NCI-H226 (cell line): ENCODE data around the gene FBXL19.

Experiments
- DNase-seq: peaks from one replicate; pipeline ENCODE4 v3.0.0-alpha.2; 2015

FBXL19 gene

DNA sequence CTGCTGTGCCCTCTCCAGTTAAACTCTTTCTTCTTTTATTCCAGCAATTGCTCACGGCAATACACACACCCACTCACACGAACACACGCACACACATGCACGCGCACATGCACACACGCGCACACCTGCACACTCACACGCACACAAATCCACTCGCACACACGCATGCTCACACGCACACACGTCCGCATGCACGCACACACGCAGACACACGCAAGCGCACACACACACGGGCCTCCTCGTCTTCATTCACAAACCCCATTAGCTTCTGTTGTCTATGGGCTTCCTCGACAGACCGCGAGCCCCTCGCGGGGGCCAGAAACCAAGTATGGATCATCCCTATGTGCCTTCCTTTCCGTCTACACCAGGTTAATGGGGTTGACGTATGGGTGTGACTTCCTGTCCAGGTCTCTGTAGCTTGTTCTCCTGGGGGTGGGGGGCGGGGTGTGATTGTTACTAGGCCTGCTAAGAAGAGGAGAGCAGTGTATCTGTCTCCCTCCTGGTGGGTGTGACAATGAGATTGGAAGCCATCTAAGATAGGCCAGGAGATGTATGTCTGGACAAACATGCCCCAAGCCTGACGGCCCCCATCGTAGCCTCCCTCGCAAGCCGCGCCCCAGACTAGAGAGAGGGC lies 27.6 kb upstream of the FBXL19 start:
- DNase-seq, result no peak

DNA sequence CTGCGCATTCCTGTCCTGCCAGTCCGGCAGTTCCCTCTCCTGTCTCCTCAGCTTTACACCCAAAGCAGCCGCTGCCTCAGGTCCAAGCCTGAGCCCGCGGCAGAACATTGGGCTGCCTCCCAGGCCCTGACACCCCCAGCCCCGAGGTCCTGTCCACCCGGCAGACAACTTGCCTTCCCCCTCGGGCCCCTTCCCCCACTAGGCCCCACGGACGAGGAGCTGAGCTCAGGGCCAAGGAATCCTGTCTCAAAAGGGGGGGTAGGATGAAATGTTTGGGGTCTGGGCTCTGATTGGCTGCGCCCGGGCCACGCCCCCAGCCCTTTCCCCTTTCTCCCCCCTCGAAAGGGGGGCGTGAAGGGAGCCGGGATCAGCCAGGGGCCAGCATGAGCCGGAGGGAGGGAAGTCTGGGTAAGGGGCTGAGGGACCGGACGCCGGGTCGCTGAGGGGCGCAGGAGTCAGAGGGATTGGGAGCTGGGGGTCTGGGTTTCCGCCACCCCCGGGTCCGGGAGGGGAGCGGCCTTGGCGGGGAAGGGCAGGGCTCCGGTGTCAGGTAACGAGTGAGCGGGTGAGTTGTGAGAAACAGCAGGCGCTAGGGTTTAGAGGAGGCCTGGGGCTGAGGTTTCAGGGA lies 27.0 kb upstream of the FBXL19 start, which contains the start of gene CTF1:
Gene CTF1 (plus strand): TSS at position 354 of the 628 bp plus-strand sequence. CDS start 30 bp downstream, at position 384.
- peak; percentile 85 for DNase-seq

DNA sequence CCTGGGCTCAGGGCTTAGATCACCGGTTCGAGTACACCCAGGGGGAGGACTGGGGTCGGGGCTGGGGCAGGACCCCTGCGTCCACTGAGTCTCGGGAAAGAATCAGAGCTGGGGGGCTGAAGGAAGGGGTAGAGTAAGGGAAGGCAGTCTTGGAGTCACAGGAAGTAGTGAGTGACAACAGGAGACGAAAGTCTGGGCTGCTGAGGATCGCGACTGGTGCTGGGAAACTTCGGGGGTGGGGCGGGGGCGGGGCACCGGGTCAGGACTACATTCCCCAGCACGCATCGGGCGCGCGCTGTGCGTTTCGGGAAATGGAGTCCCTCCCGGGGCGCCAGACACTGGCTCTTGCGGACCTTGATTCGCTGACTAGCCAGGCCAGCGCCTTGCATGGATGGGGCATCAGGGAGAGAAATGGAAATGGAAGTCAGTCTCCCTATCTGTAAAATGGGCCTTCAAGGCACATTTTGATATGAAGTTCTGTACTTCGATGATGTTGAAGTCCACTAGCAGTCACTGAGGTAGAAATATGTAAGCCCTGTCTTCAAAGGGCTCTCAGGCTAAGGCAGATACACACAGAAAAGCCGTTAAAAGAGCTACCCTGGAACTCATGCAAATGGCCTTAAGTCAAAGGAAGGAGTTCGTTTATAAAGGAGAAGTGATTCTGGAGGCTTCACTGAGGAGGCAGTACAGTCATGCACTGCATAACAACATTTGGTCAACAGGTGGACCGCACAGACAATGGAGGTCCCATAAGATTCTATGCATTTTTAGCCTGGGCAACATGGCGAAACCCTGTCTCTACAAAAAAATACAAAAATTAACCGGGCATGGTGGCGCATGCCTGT lies 26.3 kb upstream of the FBXL19 start:
- peak; percentile 93 for DNase-seq

DNA sequence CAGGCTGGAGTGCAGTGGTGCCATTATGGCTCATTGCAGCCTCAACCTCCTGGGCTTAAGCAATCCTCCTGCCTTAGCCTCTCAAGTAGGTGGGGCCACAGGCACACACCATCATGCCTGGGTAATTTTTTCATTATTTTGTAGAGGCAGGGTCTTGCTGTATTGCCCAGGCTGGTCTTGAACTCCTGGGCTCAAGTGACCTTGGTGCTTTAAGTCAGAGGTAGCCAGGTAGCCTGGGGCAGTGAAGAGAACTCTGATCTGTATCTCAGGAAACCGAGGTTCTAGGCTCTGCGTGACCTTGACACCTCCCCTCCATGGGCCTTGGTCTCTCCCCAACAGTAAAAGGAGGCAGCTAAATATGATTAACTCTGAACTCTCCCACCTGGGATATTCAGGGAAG lies 23.6 kb upstream of the FBXL19 start:
- no peak for DNase-seq

DNA sequence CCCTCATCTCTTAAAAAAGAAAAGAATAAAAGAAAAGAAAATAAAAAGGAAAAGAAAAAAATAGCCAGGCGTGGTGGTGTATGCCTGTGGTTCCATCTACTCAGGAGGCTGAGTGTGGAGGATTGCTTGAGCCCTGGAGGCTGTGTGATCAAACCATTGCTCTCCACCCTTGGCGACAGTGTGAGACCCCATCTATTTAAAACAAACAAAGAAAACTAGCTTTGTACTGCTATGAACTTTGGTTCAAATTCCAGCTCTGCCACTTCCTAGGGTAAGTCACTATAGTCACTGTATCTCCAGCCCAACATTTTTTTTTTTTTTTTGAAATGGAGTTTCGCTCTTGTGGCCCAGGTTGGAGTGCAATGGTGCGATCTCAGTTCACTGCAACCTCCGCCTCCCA lies 22.8 kb upstream of the FBXL19 start:
- DNase-seq, result no peak

DNA sequence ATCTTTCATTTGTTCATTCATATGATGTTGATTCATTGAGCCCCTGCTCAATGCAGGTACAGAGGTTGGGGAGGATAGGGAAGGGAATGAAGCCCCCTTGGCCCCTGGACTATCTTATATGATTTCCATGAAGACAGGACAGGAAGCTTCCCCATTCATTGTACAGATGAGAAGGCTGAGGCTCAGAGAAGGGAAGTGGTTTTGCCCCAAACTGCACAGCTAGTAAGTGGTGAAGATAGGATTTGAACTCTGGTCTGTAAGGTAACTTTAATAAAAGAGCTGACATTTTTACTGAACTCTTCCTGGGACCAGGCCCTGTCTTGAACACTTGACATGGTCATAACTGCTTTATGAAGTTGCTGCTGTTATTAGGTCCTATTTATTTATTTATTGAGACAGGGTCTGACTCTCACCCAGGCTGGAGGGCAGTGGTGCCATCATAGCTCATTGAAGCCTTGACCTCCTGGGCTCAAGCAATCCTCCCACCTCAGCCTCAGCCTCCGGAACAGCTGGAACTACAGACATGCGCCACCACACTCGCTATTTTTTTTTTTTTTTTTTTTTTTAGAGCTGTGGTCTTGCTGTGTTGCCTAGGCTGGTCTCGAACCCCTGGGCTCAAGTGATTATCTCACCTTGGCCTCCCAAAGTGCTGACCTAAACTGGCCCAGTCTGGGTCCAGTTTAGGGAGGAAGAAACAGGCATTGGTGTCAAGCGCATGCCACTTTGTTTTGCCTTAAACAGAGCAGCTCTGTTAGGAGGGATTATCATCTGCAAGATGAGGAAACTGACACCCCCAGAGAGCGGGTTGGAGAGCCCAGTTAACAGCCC lies 22.0 kb upstream of the FBXL19 start:
- DNase-seq, result no peak

DNA sequence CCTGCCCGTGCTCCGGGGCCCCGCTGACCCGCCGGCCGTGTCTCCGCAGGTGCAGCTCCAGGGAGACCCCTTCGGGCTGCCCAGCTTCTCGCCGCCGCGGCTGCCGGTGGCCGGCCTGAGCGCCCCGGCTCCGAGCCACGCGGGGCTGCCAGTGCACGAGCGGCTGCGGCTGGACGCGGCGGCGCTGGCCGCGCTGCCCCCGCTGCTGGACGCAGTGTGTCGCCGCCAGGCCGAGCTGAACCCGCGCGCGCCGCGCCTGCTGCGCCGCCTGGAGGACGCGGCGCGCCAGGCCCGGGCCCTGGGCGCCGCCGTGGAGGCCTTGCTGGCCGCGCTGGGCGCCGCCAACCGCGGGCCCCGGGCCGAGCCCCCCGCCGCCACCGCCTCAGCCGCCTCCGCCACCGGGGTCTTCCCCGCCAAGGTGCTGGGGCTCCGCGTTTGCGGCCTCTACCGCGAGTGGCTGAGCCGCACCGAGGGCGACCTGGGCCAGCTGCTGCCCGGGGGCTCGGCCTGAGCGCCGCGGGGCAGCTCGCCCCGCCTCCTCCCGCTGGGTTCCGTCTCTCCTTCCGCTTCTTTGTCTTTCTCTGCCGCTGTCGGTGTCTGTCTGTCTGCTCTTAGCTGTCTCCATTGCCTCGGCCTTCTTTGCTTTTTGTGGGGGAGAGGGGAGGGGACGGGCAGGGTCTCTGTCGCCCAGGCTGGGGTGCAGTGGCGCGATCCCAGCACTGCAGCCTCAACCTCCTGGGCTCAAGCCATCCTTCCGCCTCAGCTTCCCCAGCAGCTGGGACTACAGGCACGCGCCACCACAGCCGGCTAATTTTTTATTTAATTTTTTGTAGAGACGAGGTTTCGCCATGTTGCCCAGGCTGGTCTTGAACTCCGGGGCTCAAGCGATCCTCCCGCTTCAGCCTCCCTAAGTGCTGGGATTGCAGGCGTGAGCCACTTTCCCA lies 21.1 kb upstream of the FBXL19 start:
- no peak for DNase-seq

DNA sequence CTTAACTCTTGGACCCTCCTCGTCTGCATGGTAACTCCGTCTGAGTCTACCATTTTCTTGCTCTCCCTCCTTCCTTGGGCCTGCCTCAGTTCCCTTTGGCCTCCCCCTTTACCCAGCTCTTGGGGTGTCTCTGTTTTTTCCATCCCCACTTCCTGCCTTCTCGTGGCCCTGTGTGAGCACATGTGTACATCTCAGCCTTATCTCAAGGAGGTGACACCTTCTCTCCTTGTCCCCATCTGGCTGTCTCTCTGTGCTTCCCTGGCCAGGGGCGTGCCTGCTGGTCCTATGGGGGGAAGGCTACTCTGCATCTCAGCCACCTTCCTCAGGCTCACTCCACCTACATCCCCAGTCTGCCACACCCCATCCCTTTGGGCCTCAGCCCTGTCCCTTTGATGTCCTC lies 20.4 kb upstream of the FBXL19 start:
- no peak for DNase-seq

DNA sequence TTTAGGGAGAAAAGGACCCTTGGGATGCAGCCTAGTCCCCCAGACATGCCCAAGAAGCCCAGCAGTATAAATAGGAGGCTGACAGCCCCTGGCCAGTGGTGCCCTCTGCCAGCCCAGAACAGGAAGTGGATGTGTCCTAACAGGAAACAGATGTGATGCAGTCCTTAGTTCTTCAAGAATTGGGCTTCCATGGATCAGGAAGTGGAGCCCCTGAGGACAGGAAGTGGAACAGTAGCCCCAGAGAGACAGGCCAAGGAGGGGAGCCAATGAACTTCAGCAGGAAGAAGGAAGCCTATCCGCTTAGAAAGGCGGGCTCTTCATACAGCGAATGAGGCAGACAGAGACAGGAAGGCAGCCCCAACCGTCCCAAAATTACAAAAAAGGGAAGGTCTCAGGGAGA lies 19.8 kb upstream of the FBXL19 start:
- DNase-seq, result peak; percentile 38

DNA sequence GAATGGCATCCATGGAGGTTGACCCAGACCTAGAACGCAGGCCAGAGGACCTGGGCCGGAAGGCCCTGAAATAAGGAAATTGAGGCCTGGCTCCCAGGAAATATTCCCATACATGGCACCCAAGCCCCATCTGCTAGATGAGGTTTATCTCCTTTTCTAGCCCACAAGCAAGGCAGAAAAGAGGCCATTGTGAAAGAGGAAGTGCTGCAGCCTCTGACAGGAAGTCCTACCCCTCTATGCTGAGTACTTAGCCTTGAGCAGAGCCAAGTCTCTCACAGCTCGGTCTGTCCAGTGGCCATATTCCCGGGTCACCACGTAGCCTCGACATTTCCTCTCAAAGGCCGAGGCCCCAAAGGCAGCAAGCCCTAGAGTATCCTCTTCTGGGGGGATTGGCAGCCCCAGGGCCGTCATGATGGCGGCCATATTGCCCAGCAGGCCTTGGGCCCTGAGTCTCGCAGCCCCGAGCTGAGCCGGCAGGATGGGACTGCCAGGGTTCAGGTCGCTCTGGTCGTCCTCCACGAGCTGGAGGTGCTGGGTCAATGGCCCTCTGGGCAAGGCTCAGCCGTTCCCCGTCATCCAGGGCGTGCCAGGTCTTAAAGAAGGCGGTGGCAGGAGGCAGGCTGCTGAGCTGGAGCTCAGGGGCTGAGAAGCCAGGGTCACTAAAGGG lies 19.1 kb upstream of the FBXL19 start:
- no peak for DNase-seq

DNA sequence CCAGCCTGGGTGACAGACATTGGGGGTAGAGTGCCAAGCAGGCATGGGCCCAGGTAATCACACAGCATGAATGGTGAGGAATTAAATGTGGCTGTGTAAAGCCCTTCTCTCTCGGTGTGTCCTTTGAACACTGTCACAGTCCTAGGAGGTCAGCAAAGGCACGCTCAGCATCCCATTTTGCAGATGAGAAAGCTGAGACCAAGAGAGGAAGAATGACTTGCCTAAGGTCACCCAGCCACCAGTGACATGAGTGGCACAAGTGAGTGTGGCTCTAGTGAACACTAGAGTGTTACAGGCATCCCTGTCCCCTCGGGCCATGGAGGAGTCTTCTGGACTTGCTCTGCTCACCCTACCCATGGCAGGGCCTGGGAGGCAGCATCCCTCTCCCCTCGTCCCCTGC lies 16.3 kb upstream of the FBXL19 start:
- no peak for DNase-seq

DNA sequence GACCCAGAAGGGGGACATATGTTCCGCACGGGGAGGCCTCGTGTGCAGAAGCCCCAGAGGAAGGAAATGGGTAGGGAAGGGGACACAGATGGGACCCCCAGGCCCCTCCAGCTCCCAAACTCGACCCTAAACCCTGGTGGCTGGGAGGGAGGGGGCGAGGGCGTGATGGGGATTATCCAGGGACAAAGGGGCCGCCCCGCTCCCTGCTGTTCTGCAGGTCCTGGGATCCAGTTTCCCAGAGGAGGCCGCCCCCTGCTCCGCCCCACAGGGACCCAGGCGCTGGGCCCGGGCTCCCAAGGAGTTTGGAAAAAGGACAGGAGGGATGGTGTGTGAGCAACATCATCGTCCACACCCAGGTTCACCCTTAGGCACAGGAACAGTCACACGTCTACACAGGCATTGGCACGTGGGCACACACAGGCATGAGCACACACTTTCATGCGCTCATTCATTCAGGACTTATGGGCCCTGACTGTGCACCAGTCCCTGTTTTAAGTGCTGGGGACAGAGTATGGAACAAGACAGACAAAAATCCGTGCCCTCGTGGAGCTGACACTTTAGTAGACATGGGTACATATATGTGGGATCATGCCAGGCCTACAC lies 12.8 kb upstream of the FBXL19 start:
- no peak for DNase-seq

DNA sequence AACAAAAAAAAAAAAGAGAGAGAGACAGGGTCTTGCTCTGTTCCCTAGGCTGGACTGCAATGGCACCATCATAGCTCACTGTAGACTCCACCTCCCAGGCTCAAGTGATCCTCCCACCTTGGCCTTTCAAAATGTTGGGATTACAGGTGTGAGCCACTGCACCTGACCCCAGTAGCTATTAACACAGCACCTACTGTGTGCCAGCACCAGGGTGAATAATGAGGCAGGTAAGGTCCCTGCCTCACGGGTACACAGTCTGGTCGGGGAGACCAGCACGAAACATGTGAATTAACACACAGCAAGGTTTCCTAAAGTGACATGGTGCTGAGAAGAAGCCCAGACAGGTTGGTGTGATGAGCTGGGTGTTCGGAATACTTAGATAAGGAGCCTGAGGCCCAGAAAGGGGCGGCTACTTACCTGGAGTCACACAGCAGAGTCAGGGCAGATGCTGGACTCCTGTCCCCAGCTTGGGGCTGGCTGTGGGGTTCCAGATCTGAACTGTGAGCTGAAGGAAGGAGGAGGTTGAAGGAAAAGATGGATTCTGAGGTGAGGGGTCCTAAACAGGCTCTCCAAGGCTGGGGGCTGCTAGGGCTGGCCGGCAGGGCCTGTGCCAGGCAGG lies 10.5 kb upstream of the FBXL19 start:
- DNase-seq, result no peak

DNA sequence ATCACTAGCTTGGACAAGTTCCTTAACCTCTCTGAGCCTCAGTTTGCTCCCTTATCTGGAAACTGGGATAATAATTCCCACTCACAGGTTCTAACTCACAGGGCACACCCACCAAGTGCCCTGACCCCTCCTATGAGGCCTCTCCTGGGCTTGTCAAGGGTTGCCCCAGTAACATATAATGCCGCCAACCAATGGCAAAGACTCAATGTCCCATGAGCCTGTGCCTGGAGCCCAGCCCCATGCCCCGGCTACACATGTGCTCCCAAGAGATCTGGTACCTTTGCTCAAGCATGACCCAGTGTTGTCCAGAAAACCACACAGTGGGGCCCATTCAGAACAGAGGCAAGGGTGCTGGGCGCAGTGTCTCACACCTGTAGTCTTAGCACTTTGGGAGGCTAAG lies 8.5 kb upstream of the FBXL19 start:
- no peak for DNase-seq

DNA sequence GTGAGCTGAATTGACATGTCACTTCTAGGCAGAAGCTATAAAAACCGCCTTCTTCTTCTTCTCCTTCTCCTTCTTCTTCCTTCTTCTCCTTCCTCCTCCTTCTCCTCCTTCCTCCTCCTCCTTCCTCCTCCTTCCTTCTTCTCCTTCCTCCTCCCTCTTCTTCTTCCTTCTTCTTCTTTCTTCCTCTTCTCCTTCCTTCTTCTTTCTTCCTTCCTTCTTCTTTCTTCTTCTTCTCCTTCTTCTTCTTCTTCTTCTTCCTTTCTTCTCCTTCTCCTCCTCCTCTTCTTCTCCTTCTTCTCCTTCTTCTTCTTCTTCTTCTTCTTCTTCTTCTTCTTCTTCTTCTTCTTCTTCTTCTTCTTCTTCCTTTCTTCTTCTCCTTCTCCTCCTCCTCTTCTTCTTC lies 4.8 kb upstream of the FBXL19 start:
- no peak for DNase-seq

DNA sequence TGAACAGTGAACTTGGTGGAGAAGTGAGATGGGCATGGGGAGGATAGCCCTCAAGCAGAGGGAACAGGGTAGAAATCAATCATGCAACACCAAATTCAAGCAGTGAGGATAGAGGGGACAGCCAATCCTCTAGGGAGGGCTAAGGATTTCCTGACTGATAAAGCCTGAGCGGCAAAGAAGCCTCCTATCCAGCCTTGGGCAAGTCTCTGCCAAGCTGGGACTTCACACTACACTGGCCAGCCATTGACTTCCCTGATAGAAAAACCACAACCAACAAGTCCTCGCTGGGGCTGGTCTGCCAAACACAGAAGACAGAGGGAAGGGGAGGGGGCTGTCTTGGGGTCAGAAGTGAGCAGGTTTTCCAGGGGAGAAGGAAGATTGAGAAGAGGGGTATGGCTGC lies 2.5 kb upstream of the FBXL19 start:
- DNase-seq, result no peak

DNA sequence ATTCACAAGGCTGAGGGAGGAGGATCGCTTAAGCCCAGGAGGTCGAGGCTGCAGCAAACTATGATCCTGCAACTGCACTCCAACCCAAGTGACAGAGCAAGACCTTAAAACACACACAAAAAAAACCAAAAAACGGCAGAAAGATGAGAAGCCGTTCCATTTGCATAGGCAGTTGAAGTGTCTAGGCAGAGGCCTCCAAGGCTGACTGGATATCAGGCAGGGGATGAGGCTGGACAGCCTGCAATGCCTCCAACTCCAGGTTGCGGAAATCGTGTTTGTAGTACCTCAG lies 2.0 kb upstream of the FBXL19 start:
- DNase-seq, result no peak

DNA sequence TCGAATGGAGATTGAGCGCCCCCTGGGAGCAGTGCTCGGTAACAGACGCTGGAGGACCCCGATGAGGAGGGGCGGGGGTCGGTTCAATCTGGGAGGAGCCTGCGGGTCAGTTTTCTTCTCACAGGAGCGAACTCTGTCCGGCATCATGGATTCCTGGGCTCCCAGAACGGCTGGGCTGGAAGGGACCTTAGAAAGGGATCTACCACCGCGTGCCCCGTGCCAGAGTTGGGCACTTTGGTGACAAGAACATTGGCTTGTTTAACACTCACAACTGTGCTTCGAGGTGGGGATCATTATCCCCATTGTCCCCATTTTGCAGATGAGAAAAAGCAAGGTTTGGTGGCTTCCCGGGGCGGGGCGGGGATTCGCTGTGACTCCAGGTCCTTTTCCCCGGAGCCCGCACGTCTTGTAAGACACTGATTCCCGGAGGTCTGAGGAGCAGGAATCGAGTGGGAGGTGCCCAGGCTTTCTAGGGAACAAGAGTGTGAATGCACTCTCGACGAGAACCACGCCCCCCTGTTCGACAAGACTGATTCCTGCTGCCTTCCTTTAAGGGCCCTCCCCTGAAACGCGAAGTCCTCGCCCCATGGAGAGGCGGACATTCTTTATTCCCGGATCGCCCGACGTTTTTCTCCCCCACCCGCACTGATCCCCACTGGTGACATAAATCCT lies 1.5 kb upstream of the FBXL19 start:
- DNase-seq, result peak; percentile 87

DNA sequence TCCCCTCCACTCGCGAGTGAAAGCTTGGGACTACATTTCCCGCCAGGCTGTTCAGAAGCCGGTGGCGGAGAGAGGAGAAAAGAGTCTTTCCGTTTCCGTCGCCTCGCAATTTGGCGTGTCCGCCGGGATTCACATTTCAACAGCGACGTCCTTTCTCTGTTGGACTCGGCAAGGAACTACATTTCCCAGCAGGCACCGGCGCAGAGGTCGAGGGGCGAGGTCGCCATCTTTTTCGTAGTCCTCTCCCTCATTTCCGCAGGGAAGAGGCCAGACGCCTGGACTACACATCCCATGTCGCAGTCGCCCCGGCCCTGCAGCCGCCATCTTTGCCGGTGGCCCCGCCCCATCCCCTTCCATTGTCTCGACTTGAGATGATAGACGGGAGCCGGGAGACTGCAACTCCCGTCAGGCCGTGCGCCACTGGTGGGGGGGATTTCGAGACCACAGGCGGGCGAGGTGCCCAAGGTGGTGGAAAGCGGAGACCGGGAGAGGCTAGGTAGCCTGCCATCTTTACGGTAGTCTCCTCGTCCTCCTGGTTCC lies 882 bp upstream of the FBXL19 start:
- DNase-seq, result peak; percentile 98
